ENCODE results near the gene CDC20. TPM values are rescaled to one million over a fixed set of nuclear protein-coding genes. Genes with fewer than 3 reads are reported as not detected.

CDC20 gene
- total and polyA plus RNA-seq, 2 of the 8 experiments (the other 6 are each of a cell fraction or from before 2014, with no cell fraction given), result 214 to 221 TPM

- no peaks in the 10 kb centered on the region for H3K27me3 ChIP-seq (replicated peaks in 1 of 4; ENCODE audit: control insufficient read depth in 3 of 4, extremely low read depth in 1 of 4, insufficient read depth in 3 of 4, low read length in 3 of 4)
- H3K23ac ChIP-seq (ENCODE audit: insufficient read length), result no peak overlapping the region
- 85% methylated on average over 6 of the region's 6 CpGs; no CpG with 5 or more reads in 1 of the 2 experiments for WGBS, 2 experiments (ENCODE audit: extremely low coverage in 1 of 2, insufficient coverage in 1 of 2, insufficient read length in 1 of 2, insufficient replicate concordance in 2 of 2, low coverage in 1 of 2, low lambda C conversion rate in 2 of 2, missing lambda C conversion rate in 1 of 2)
- H2BK15ac ChIP-seq (ENCODE audit: low read length), result no peak overlapping the region
- no peak overlapping the region for H2BK5ac ChIP-seq (ENCODE audit: low read depth, low read length)
- H3K9me3 ChIP-seq (ENCODE audit: insufficient read depth in 2 of 2, low read depth in 1 of 2, low read length in 1 of 2), result no peaks in the 10 kb centered on the region
- H2BK20ac ChIP-seq (ENCODE audit: low read length), result no peak overlapping the region
- H4K20me1 ChIP-seq (replicated peaks in 1 of 2; ENCODE audit: control insufficient read depth in 1 of 2, insufficient read depth in 2 of 2, low read length in 2 of 2), result no peaks in the 10 kb centered on the region
- no peak overlapping the region for H4K91ac ChIP-seq (replicated peaks; ENCODE audit: insufficient read length, low read length)
- ChIA-PET POLR2A (ENCODE audit: partially characterized antibody) (no interaction called here), CTCF (ENCODE audit: partially characterized antibody) (interaction anchor here (0.6 to 4.5 kb wide), 5 partner anchors 11 to 1566 kb away, joined by 3 to 21 read pairs (median 3); no protein-coding TSS in a partner anchor)
- no peak overlapping the region for H3K18ac ChIP-seq (ENCODE audit: extremely low read depth, low read length)
- no peak overlapping the region for H2BK12ac ChIP-seq (ENCODE audit: low read depth, low read length)
- no peak overlapping the region for H3K4me3 ChIP-seq (ENCODE audit: extremely low read depth in 1 of 4, insufficient read depth in 2 of 4, low read depth in 3 of 4, low read length in 4 of 4)
- H4K5ac ChIP-seq (ENCODE audit: insufficient read length, low read depth, low read length), result no peak overlapping the region
- no peak for DNase-seq (ENCODE audit: low read depth in 1 of 2, low spot score in 2 of 2)
- no peaks in the 10 kb centered on the region for H3K79me2 ChIP-seq (ENCODE audit: control insufficient read depth in 1 of 2, insufficient read depth in 2 of 2, low read length in 2 of 2)
- H3K23me2 ChIP-seq (ENCODE audit: low read depth, low read length), result no peaks in the 10 kb centered on the region
- no peak overlapping the region for H4K8ac ChIP-seq (ENCODE audit: extremely low read depth, insufficient read depth, low read length)
- H3K56ac ChIP-seq (replicated peaks; ENCODE audit: insufficient read length, low read depth, low read length), result no peak overlapping the region
- no peak overlapping the region for H3K27ac ChIP-seq (ENCODE audit: low read depth, low read length)
- peaks cover 0 to 19% (median 2%) of the 10 kb centered on the region in 4 experiments; a peak in 4 of 8 replicates for H3K36me3 ChIP-seq (ENCODE audit: control insufficient read depth in 2 of 4, insufficient read depth in 4 of 4, low read length in 3 of 4)
- no peak overlapping the region for H3K4me2 ChIP-seq (ENCODE audit: insufficient read depth in 1 of 2, low read depth in 2 of 2, low read length in 2 of 2)
- no peak overlapping the region for H2AK5ac ChIP-seq (ENCODE audit: low read depth, low read length)
- no peak overlapping the region for H3K9ac ChIP-seq (replicated peaks in 1 of 4; ENCODE audit: extremely low read depth in 1 of 4, low read depth in 3 of 4, low read length in 3 of 4)
- H3K79me1 ChIP-seq (ENCODE audit: low read depth, low read length), result no peaks in the 10 kb centered on the region
- no peaks in the 10 kb centered on the region for H3K4me1 ChIP-seq (replicated peaks in 1 of 4; ENCODE audit: control insufficient read depth in 3 of 4, insufficient read depth in 4 of 4, low read length in 3 of 4)
- no peak overlapping the region for H2BK120ac ChIP-seq (replicated peaks; ENCODE audit: low read depth, low read length)
- H3K14ac ChIP-seq (ENCODE audit: insufficient read length), result no peak overlapping the region
- H3K4ac ChIP-seq (replicated peaks; ENCODE audit: insufficient read length, low read depth, low read length), result no peak overlapping the region
- no peak for FAIRE-seq
- no peak overlapping the region for H2AFZ ChIP-seq (ENCODE audit: low read length)
- TF ChIP-seq POLR2A (IDR thresholded peaks at IDR 0.05; ENCODE audit: control extremely low read depth in 1 of 2, low read depth in 2 of 2, low read length in 2 of 2) (no peak), RBBP5 (IDR thresholded peaks at IDR 0.05; ENCODE audit: borderline replicate concordance, low read depth, low read length) (no peak), SRF (IDR thresholded peaks at IDR 0.05; ENCODE audit: low read depth, low read length) (no peak), MAX (IDR thresholded peaks at IDR 0.05) (no peak), BCL11A (IDR thresholded peaks at IDR 0.05; ENCODE audit: low read depth in 2 of 2, low read length in 2 of 2) (no peak), RAD21 (IDR thresholded peaks at IDR 0.05 in 1 of 2, conservative IDR thresholded peaks at IDR 0.05 in 1 of 2; ENCODE audit: low read depth in 2 of 2, low read length in 2 of 2) (no peak), SIN3A (conservative IDR thresholded peaks at IDR 0.05 in 1 of 2, IDR thresholded peaks at IDR 0.05 in 1 of 2; ENCODE audit: low read depth in 1 of 2, low read length in 2 of 2) (no peak), CREB1 (IDR thresholded peaks at IDR 0.05) (no peak), SAP30 (IDR thresholded peaks at IDR 0.05; ENCODE audit: insufficient read depth, insufficient replicate concordance, low read length) (no peak), SIRT6 (IDR thresholded peaks at IDR 0.05; ENCODE audit: low read length) (no peak), ZNF274 (IDR thresholded peaks at IDR 0.05; ENCODE audit: borderline replicate concordance, extremely low read depth, low read length) (no peak), MAFK (IDR thresholded peaks at IDR 0.05; ENCODE audit: low read depth, low read length) (no peak), POLR2AphosphoS5 (IDR thresholded peaks at IDR 0.05; ENCODE audit: low read depth, low read length) (no peak)
These were observed 43.5 kb downstream of the CDC20 start for GRCh38 chr1:43402089-43402865.

All from H1 (cell line).